ENCODE data around the gene RANBP10. TPM values are rescaled to one million over a fixed set of nuclear protein-coding genes. Genes with fewer than 3 reads are reported as not detected.

The RANBP10 gene
- total RNA-seq, 1 donor from 2014 or later = 10.5 TPM

GRCh38 chr16:67825906-67826305 is 19.5 kb upstream of the RANBP10 start:
- no peak for DNase-seq

DNA sequence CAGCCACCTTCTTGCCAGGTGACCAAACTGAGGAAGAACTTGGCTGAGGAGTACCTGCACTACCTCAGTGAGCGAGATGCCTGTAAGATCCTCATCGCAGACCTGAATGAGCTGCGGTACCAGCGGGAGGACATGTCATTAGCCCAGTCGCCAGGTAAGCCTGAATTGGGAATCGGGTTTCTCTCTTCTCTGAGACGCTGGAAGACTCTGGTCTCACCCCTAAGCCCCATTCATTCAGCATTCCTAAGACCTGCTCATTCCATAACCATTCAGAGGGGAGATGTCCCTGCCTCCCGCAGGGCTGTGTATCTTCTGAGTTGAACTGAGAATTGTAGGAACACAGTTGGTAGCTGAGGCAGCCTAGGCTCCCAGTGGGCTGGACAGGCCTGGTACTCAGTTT is 18.8 kb upstream of the RANBP10 start:
- no peak for DNase-seq

GRCh38 chr16:67822511-67822910 is 16.2 kb upstream of the RANBP10 start:
- no peak for DNase-seq

DNA sequence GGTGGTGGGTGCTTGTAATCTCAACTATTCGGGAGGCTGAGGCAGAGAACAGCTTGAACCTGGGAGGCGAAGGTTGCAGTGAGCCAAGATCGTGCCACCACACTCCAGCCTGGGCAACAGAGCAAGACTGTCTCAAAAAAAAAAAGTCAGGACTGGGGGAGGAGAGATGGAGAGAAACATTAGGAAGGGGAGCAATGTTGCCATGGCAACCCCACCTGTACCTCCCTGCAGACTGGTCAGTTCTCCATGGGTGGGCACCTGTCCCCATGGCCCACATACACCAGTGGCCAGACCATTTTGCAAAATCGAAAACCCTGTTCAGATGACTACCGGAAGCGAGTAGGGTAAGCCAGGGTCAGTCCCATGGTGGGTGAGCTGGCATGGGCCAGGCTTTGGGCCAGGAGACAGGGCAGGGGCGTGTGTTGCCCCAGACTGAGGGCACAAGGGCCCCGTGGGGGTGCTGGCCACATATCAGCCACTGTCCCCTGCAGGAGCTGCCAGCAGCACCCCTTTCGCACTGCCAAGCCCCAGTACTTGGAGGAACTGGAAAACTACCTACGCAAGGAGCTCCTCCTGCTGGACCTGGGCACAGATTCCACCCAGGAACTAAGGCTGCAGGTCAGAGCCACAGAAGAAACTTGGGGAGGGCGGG is 14.4 kb upstream of the RANBP10 start:
- DNase-seq = no peak

DNA sequence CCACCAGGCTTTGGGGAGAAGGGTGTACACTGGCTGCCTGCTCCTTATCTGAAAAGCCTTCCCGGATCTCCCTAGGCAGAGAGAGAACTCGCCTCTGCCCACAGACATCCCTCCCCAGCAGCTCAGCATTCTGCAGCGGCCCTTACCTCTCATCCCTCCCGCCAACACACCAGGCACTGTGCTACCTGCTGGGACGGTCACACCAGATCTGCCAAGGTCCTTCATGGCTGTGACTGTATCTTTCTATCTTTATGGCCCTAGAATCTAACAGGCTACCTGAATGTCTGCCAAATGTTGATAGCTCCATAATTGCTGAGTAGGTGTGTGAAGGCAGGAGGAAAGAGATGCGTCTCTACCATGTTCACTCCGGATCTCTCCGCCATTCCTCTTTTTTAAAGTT is 8.2 kb upstream of the RANBP10 start:
- no peak for DNase-seq

DNA sequence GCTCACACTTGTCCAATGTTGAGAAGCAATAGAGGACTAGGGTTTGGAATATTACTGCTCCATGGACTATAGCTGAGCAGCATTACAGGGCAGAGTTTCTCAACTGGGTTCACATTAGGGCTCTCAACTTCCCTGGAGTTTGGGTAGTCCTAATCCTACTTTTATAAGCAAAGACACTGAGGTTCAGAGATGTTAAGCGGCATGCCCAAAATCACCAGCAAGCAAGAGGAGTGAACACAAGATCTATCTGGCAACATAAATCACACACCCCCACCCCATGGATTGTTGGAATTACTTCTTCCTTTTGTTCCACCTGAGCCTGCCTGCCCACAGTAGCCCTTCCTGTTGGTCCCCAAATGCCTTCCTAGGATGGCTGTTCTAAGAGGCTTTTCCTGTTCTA is 5.5 kb upstream of the RANBP10 start:
- no peak for DNase-seq

- DNase-seq = no peak
Observed at GRCh38 chr16:67807148-67807682, 855 bp upstream of the RANBP10 start.

- DNase-seq = no peak
Observed at GRCh38 chr16:67805718-67806427, 487 bp downstream of the RANBP10 start.

DNA sequence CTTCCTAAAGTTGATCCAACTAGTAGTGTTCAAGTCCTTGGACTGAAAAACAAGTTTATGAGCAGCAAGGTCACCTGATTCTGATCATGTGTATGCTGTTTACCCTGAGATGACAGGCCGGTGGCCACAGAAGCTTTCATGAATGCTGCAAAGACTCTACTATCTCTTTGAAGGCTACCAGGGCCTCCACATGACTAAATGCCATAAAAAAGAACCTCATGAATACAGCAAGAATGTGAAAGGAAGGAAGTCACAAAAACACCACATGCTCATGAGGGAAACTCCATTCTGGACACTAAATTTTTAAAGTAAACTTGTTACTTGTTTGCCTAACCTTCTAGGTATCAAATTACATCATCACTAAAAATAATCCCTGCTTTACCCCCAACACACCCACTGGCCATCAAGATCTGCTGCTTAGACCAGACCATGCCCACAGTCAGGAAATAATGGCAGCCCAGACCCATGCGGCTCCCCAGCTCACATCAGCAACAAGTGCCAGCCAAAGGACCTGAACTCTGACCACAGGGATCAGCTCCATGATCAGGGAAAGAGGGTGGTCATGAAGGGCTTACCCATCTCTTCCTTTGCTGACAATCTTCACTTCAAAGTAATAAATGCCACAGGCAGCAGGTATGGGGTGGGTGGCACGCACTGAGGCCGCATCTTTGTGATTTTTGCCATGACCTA is 1.4 kb downstream of the RANBP10 start:
- no peak for DNase-seq

GRCh38 chr16:67803894-67804293 is 2.5 kb downstream of the RANBP10 start:
- DNase-seq = no peak

GRCh38 chr16:67801883-67802282 is 4.5 kb downstream of the RANBP10 start:
- DNase-seq = no peak

- DNase-seq = no peak
Observed at GRCh38 chr16:67801241-67801640, 5.1 kb downstream of the RANBP10 start.

DNA sequence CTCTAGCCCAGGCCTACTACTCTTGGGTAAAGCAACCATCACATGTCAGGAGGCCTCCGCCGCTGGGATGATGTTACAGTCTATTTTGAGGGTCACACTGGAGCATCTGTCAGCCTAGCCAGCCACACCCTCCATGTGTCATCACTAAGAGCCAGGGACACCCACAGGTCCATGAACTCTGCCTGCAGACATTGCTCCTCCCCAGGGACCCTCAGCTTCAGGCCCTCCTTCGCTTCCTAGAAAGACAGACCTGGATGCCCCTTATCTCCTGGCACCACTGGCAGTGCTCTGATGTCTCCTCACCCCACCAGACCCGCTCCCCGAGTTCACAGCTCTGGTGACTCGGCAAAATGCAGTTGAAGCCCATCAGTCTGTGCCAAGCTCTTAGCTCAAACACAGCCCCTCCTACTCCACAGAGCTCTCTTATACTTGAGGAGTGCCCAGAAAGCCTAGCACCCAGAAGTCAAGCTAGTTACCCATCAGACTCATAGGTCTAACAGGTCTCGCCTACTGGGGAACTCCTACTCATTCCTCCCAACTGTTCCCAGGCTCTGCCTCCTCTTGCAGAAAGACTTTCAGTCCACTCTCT is 5.9 kb downstream of the RANBP10 start:
- DNase-seq = peak; percentile 73

DNA sequence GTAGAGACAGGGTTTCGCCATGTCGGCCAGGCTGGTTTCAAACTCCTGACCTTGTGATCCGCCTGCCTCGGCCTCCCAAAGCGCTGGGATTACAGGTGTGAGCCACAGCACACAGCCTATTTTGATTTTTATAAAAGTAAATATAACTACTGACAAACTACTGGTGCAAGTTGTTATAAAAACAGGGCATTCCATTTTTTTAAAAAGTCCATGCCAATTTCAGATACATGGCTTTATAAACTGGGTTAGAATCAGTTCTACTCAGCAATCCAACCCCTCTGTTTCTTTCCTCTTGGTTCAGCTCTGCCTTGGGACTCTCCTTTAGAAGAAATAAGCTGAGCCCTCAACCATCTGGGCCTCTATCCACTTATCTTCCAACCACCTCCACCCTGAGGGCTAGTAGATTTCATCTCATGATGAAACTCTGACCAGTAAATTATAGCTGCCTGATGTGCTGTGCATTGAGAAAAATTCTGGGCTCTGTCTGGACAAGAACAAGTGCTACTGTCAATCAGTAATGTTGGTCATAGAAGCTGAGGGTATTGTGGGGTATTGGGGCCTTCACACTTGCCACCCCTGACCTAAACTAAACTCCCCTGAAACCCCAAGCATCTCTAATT is 10.2 kb downstream of the RANBP10 start:
- DNase-seq = no peak

- DNase-seq = no peak
Observed at GRCh38 chr16:67790071-67790470, 16.3 kb downstream of the RANBP10 start.

GRCh38 chr16:67786491-67786890 is 19.9 kb downstream of the RANBP10 start:
- no peak for DNase-seq

DNA sequence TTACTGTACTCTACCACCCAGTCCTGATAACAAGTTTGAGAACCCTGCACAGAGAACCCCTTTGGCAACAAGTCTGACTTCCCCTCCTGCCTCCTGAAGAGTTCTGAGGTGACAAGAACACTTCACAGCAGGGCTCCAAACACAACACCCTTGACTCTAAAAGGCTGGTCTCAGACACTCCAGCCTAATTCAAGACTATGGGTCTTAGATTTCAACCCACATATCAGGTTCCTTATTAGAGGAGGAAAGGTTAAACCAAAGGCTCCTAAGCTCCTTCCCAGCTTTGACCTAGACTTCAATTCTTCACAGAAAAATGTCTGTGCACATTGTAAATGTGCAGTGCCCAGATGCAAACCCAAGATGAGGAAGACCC is 23.0 kb downstream of the RANBP10 start:
- DNase-seq = no peak

GRCh38 chr16:67782567-67783352 is 23.6 kb downstream of the RANBP10 start:
- peak; percentile 9 for DNase-seq

DNA sequence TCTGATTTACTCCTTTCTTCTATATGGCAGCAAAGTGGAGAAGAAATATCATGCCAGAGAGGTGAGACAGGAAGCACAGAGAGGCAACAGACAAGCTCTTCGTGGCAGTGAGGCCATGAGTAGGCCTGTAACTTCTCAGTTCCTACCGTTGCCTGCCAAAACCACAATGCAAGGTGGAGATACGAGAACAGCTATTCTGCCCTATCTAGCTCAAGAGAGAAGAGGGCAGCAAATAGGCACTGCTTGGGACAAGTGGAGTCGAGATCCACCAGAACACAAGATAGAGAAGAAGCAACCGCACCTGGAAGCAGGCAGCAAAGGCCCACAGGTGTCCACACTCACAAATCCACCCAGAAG is 24.8 kb downstream of the RANBP10 start:
- DNase-seq = no peak

- DNase-seq = no peak
Observed at GRCh38 chr16:67780847-67781564, 25.4 kb downstream of the RANBP10 start.
